GM12873 (cell line): ENCODE measurements around the gene POU6F2.

Experiments
- TF ChIP-seq, protein P1 (sequence below): IDR thresholded peaks from 2 replicates; pipeline ENCODE4 v1.5.1; 2012; ENCODE audit warnings: low read depth, mild to moderate bottlenecking, moderate library complexity, low read length, control low read depth; ENCODE audit not compliant: insufficient read depth; ENCODE audit errors: missing control alignments

POU6F2 gene

DNA sequence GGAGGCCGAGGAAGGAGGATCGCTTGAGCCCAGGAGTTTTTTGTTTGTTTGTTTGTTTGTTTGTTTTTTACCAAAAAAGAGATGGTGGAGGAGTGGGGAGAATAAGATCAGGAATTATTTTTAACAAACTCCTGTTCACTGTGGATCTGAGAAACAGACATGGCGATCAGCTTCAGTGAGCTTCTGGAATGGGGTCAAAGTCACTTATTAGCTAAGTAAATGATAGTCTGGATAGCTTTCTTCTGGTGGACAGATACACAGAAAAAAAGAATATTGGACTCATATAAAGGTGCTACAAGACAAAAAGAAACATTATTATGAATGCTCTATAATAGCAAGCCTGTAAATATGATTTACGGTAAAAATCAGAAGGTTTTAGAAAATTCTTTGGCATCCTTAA is 85.1 kb downstream of the POU6F2 start:
- TF ChIP-seq, protein P1, sequence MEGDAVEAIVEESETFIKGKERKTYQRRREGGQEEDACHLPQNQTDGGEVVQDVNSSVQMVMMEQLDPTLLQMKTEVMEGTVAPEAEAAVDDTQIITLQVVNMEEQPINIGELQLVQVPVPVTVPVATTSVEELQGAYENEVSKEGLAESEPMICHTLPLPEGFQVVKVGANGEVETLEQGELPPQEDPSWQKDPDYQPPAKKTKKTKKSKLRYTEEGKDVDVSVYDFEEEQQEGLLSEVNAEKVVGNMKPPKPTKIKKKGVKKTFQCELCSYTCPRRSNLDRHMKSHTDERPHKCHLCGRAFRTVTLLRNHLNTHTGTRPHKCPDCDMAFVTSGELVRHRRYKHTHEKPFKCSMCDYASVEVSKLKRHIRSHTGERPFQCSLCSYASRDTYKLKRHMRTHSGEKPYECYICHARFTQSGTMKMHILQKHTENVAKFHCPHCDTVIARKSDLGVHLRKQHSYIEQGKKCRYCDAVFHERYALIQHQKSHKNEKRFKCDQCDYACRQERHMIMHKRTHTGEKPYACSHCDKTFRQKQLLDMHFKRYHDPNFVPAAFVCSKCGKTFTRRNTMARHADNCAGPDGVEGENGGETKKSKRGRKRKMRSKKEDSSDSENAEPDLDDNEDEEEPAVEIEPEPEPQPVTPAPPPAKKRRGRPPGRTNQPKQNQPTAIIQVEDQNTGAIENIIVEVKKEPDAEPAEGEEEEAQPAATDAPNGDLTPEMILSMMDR, result no peak

DNA sequence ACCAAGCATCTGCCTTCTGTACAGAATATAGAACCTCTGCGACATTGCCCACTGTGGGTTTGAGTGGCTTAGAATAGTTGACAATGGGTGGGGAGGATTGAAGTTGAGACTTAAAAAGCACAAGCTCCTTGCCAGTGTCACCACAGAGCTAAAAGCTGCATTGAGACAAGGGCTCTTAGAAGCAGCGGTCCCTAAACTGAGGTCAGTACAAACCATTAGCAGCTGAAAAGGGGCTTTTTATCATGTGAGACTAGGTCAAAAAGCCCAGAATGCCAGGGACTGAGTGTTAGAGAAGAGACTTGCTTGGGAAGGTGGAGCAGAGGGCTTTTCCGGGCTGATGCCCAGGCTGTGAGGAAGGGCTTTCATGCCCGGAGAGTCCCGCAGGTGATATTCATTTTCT is 91.3 kb downstream of the POU6F2 start:
- TF ChIP-seq, protein P1, result no peak

DNA sequence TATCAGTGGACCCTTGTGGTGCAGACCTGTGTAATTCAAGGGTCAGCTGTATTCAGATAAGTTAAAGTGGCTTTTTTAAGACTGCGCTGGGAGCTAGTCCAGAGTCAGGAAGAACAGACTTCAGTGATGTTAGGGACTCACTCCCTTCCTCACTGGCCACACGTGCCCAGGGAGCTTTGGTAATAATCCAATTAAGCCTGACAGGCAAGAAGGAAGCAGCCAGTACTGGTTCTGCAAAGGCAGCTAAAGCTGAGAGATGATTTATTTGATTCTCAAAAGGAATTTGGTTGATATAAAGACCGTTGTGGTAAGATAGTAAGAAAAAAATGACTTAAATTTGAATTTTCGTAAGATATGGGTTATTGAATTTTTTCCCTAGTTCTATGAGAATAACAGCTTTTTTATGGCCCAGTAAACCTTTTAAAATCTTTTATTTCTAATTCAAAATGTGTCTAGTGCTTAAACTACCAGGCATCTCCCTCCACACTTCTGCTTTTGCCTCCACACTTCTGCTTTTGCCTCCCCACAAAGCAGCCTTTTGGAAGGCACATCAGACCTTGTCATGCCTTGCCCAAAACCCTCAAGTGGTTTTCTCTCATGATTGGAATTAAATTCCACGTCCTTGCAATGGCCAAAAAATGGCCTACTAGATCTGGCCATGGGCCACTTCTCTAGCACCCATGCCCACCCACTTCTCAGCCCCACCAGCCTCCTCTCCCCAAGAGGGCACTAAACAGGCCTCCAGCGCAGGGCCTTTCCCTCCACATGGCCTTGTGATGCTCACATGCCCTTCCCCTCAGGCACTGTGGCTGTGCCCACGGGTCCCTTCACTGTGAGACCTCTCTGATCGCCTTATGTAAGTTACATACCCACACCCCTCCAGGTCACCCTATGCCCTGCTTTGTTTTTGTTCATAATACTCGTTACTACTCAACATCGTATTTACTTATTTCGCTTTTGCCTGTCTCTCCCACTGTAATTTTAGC is 92.5 kb downstream of the POU6F2 start:
- TF ChIP-seq, protein P1, result no peak

DNA sequence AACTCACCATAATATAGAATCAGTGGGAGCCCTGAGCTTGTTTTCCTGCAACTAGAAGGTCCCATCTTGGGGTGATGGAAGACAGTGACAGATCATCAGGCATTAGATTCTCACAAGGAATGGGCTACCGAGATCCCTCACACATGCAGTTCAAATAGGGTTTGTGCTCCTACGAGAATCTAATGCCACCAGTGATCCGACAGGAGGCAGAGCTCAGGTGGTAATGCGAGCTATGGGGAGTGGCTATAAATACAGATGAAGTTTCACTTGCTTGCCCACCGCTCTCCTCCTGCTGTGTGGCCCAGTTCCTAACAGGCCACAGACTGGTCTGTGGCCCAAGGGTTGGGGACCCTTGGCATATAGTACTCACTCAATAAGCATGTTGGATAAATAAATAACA is 93.4 kb downstream of the POU6F2 start:
- TF ChIP-seq, protein P1, result no peak

DNA sequence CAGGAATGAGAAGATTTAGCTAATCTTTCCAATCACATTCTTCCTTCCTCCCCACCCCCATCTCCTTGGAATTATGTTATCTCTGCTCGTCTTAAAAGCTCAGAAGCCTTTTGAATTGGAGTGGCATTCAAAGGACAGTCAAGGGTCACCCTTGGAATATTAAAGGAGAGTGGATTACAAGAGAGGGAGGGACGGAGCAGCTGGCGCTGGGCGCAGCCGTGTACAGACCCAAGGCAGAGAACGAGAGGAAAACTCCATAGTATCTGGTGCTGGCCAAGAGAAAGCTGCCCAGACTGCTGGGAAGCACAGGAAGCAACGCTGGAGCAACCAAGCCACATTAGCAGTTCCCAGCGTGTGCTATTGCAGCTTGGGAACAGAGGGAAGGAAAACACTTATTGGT is 95.7 kb downstream of the POU6F2 start:
- TF ChIP-seq, protein P1, result no peak

DNA sequence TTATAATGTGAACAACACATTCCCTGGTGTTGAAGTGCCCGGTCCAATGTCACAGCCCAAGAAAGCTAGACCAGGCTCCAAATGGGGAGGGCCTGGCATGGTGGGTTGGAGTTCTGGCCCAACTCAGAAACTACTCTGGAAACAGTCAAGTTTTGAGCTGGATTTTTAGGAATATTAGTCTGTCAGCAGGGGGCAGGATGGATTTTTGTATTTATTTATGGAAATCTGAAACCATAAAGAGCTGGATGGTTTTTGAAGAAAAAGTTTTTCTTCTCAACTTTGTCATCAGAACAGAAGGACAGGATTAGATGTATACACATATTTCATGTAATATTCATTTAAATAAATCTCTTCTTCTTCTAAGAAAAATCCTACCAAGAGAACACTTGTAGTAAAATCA is 97.5 kb downstream of the POU6F2 start:
- TF ChIP-seq, protein P1, result no peak

DNA sequence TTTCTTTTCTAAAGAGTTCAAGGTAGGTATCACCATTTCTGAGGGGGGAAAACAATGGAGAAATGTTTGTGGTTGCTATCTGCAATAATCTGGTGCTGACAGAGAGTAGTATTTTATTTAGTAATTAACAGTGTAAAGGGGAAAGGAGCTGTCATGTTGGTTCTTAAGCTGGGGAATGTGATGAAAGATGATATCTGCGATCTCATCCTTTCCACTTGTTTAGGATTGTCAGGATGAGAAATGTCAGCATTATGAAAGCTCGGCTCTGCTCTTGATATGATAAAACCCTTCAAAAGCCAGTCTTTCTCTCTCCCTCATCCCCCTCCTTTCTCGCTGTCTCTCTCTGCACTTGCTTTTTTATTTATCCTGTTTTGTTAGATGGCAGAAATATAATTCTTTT is 106.1 kb downstream of the POU6F2 start:
- TF ChIP-seq, protein P1, result no peak
